Spleen (tissue), 11 donors: ENCODE measurements around the gene ARHGAP28. TPM values are rescaled to one million over a fixed set of nuclear protein-coding genes. Genes with fewer than 3 reads are reported as not detected.

Source experiments
- DNase-seq: peaks from one replicate; pipeline ENCODE4 v3.0.0-alpha.2; 2020
- H3K27ac ChIP-seq, 8 donors: fragments of 200-600 bp; sonication (generic) in 7 of 8; 1 replicate in 4 of 8; 2 replicates in 4 of 8; pipeline versions ENCODE4 v1.5.0 to v1.8.0; 2016 to 2021; ENCODE audit warnings: inconsistent platforms in 4 of 8, mild to moderate bottlenecking in 4 of 8, moderate library complexity in 1 of 8
- H3K27me3 ChIP-seq, 7 donors: fragments of 200-600 bp; sonication (generic) in 6 of 7; replicated peaks in 1 of 7; 1 replicate in 4 of 7; 2 replicates in 3 of 7; pipeline versions ENCODE4 v1.5.0 to v1.8.0; 2016 to 2021; ENCODE audit warnings: inconsistent platforms in 3 of 7, mild to moderate bottlenecking in 1 of 7
- H3K36me3 ChIP-seq, 6 donors: fragments of 200-600 bp; sonication (generic) in 5 of 6; 1 replicate in 4 of 6; 2 replicates in 2 of 6; pipeline versions ENCODE4 v1.5.0 to v1.8.0; 2016 to 2021; ENCODE audit warnings: inconsistent platforms in 2 of 6
- H3K4me1 ChIP-seq, 6 donors: fragments of 200-600 bp; sonication (generic) in 5 of 6; 1 replicate in 3 of 6; 2 replicates in 3 of 6; pipeline versions ENCODE4 v1.5.0 to v1.8.0; 2016 to 2021; ENCODE audit warnings: inconsistent platforms in 3 of 6
- H3K4me3 ChIP-seq, 8 donors: fragments of 200-600 bp; sonication (generic) in 7 of 8; 1 replicate in 4 of 8; 2 replicates in 4 of 8; pipeline versions ENCODE4 v1.5.0 to v1.8.0; 2016 to 2021; ENCODE audit warnings: inconsistent platforms in 4 of 8, mild to moderate bottlenecking in 4 of 8, moderate library complexity in 2 of 8
- H3K9me3 ChIP-seq, 8 donors: fragments of 200-600 bp; sonication (generic) in 7 of 8; 1 replicate in 4 of 8; 2 replicates in 4 of 8; pipeline versions ENCODE4 v1.5.0 to v1.8.0; 2016 to 2021; ENCODE audit warnings: inconsistent platforms in 4 of 8
- POLR2A ChIP-seq, 3 donors: fragments of 450-650 bp; IDR thresholded peaks; one replicate each; pipeline ENCODE4 v1.5.1; 2017; ENCODE audit warnings: antibody characterized with exemption in 3 of 3, mild to moderate bottlenecking in 1 of 3
- POLR2AphosphoS5 ChIP-seq, 3 donors: sonication (generic); formaldehyde crosslinking; IDR thresholded peaks; one replicate each; pipeline ENCODE4 v1.5.1; 2017; ENCODE audit warnings: antibody characterized with exemption in 3 of 3
- WGBS, 5 donors: extraction: QIAGEN DNeasy Blood & Tissue Kit in 3 of 5; methylation state at CpG; one replicate each; pipeline versions ENCODE4 v1.1.5 to v1.1.7; 2013 to 2018; 5-methylcytosine and 5-hydroxymethylcytosine counted together
- intact Hi-C: fragments of 100-400 bp; cut with DNase I; formaldehyde crosslinking; loops from one replicate; pipeline ENCODE4 v1.15.0; 2023; ENCODE audit warnings: low total_unique reads
- polyA plus RNA-seq, 3 donors: library from polyadenylated mRNA; stranded (reverse); fragments of 200-250 nt; gene quantifications; one replicate each; pipeline ENCODE4 v1.2.1, GENCODE V29; 2013
- total RNA-seq, 7 donors: library from RNA; depleted of rRNA in 3 of 7; stranded (reverse); fragments of >200 nt in 3 of 7; fragmentation: NEBNext Ultra II Directional in 4 of 7; extraction: Animal tissue kit (Norgen Biotek cat#: 25700) in 4 of 7; gene quantifications; one replicate each; pipeline versions ENCODE4 v1.1.0 to v1.2.1, GENCODE V29; 2016 to 2021
- TF ChIP-seq, protein P1 (sequence below), 11 experiments: fragments of 200-600 bp in 7 of 11; fragments of 450-650 bp in 4 of 11; sonication (generic) in 4 of 11; IDR thresholded peaks in 8 of 11; conservative IDR thresholded peaks in 3 of 11; 1 replicate in 7 of 11; 2 replicates in 4 of 11; pipeline versions ENCODE4 v1.4.0 to v1.8.0; 2016 to 2021; ENCODE audit warnings: antibody characterized with exemption in 11 of 11, inconsistent platforms in 4 of 11, mild to moderate bottlenecking in 1 of 11
- donor health status: healthy with polysubstance abuse.
- donor health status: DM: no; HTN: no; CAD: no; lungs with moderate emphysema.
- donor health status: DM: no; HTN: no; CAD: no.
- donor health status: Bipolar disorder and iron deficiency.
- donor health status: healthy.
- donor health status: DM: no; HTN: no; CAD: no.
- donor health status: DM: yes; HTN: yes; CAD: no.

Gene ARHGAP28
- total and polyA plus RNA-seq, 10 donors: 1.9 to 78.3 (median 30.3) TPM

DNA sequence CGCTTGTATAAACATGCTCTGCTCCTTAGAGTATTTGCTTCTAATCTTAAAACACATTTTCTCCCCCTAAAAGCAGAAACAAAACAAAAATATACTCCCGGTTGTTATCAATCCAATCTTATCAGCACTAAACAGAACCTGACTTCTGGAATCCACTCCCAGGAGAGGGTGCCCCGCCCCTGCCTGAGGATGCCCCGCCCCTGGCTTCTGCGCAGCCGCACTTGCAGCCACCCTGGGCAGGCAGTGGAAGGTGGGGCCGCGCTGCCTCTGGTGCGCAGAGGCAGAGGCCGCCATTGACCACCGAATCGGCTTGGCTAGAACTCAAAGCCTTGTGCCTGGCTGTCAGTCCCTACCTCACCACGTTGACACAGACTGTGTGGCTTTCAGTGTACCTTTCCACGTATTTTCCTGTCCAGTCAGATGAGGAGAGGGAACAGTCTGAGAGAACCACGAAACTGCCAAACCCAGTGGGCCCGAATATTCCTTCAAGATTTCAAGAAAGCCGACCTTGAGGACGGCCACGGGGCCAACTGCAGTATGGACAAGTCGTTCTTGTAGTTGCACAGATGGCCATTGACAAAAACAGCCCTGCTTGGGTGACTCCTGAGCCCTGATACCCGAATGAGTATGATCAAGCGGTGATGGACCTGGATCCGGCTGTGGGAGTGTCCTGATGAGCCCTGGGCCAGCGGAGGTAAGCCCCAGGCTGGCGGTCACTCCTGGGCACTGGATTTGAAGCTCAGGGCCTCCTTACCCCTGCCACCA is 46.2 kb upstream of the ARHGAP28 start:
- DNase-seq: no peak
- peaks cover 0 to 3% (median 0%) of the 10 kb centered on the region in 8 donors for H3K9me3 ChIP-seq
- 79 to 86% (median 83%) methylated on average over 25 of the region's 25 CpGs for WGBS, 5 donors
- no peak overlapping the region for H3K27ac ChIP-seq
- H3K4me3 ChIP-seq: no peak overlapping the region
- TF ChIP-seq, protein P1, sequence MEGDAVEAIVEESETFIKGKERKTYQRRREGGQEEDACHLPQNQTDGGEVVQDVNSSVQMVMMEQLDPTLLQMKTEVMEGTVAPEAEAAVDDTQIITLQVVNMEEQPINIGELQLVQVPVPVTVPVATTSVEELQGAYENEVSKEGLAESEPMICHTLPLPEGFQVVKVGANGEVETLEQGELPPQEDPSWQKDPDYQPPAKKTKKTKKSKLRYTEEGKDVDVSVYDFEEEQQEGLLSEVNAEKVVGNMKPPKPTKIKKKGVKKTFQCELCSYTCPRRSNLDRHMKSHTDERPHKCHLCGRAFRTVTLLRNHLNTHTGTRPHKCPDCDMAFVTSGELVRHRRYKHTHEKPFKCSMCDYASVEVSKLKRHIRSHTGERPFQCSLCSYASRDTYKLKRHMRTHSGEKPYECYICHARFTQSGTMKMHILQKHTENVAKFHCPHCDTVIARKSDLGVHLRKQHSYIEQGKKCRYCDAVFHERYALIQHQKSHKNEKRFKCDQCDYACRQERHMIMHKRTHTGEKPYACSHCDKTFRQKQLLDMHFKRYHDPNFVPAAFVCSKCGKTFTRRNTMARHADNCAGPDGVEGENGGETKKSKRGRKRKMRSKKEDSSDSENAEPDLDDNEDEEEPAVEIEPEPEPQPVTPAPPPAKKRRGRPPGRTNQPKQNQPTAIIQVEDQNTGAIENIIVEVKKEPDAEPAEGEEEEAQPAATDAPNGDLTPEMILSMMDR (IDR thresholded peaks at IDR 0.05 in 8 of 11, conservative IDR thresholded peaks at IDR 0.05 in 3 of 11): no peak
- TF ChIP-seq POLR2AphosphoS5 (IDR thresholded peaks at IDR 0.05): no peak
- TF ChIP-seq POLR2A (IDR thresholded peaks at IDR 0.05): no peak
- H3K36me3 ChIP-seq: no peaks in the 10 kb centered on the region
- H3K4me1 ChIP-seq: no peaks in the 10 kb centered on the region
- intact Hi-C loops: no loop called here
- H3K27me3 ChIP-seq: no peaks in the 10 kb centered on the region

DNA sequence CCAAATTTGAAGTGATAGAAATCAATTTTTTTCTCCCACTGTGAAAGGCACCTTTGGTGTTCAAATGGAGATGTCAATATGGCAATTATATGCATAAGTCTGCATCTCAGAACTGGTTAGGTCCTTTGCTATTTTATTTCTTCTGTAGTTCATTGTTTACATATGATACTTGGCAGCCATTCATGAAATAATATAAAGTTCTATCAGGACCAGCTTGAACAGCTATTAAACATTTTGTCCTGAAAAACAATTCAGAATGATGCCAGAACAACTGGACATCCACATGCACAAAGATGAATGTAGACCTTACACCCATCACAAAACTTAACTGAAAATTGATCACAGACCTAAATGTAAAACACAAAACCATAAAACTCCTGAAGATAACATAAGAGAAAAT is 41.8 kb upstream of the ARHGAP28 start:
- no peaks in the 10 kb centered on the region for H3K27me3 ChIP-seq
- H3K36me3 ChIP-seq: no peaks in the 10 kb centered on the region
- H3K4me3 ChIP-seq: no peak overlapping the region
- no peak overlapping the region for H3K27ac ChIP-seq
- no peaks in the 10 kb centered on the region for H3K4me1 ChIP-seq
- intact Hi-C loops: no loop called here
- peaks cover 0 to 7% (median 0%) of the 10 kb centered on the region in 8 donors for H3K9me3 ChIP-seq
- TF ChIP-seq, protein P1 (IDR thresholded peaks at IDR 0.05 in 8 of 11, conservative IDR thresholded peaks at IDR 0.05 in 3 of 11): no peak
- TF ChIP-seq POLR2A (IDR thresholded peaks at IDR 0.05) (no peak), POLR2AphosphoS5 (IDR thresholded peaks at IDR 0.05) (no peak)
- no peak for DNase-seq

DNA sequence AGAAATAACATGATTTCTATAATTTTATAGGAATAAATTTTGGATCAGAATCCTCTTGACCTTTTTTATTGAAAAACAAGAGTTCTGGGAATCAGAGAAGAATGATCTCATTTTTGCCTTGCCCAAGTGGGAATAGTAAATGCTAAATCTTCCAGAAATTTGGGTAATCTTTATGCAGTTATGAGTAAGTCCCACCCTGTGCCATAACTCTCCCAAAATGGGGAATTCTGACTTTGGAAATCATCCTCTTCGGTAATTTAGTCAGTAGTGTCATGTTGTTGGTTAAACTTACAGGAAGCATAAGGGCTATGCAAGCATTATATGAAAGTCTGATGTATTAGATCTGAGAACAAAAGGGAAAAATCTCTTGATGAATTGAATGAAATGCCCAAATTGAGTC is 20.6 kb upstream of the ARHGAP28 start:
- WGBS, 5 donors: 69 to 88% (median 81%) methylated on average over 1 of the region's 1 CpG
- Histone ChIP-seq H3K27ac (no peak overlapping the region), H3K36me3 (no peaks in the 10 kb centered on the region), H3K27me3 (no peaks in the 10 kb centered on the region), H3K4me1 (no peaks in the 10 kb centered on the region), H3K4me3 (no peak overlapping the region), H3K9me3 (peaks cover 0 to 16% (median 2%) of the 10 kb centered on the region in 8 donors)
- TF ChIP-seq POLR2AphosphoS5 (IDR thresholded peaks at IDR 0.05): no peak
- no peak for TF ChIP-seq POLR2A (IDR thresholded peaks at IDR 0.05)
- TF ChIP-seq, protein P1 (IDR thresholded peaks at IDR 0.05 in 8 of 11, conservative IDR thresholded peaks at IDR 0.05 in 3 of 11): no peak
- intact Hi-C loops: no loop called here
- no peak for DNase-seq

DNA sequence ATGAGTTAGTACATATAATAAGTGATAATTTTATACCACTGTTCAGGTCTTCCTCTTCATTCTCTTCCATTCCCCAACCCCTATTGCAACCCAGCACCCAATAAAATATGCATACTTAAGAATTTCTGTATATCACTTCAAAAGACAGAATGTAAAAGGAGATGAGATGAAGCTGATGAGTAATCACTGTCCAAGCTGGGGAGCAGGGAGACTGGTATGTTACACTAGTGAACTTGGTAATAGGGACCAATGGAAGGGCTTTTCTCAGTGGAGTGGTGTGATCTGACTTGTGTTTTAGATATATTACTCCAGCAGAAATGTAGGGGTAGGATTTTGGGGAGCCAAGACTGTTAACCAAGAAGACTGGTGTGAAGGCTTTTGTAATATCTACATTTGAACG is 18.0 kb upstream of the ARHGAP28 start:
- no peaks in the 10 kb centered on the region for H3K36me3 ChIP-seq
- 31 to 95% (median 84%) methylated on average over 1 of the region's 1 CpG for WGBS, 5 donors
- no peaks in the 10 kb centered on the region for H3K4me1 ChIP-seq
- H3K9me3 ChIP-seq: peaks cover 0 to 4% (median 0%) of the 10 kb centered on the region in 8 donors
- H3K4me3 ChIP-seq: no peak overlapping the region
- TF ChIP-seq, protein P1 (IDR thresholded peaks at IDR 0.05 in 8 of 11, conservative IDR thresholded peaks at IDR 0.05 in 3 of 11): no peak
- TF ChIP-seq POLR2A (IDR thresholded peaks at IDR 0.05): no peak
- TF ChIP-seq POLR2AphosphoS5 (IDR thresholded peaks at IDR 0.05): no peak
- H3K27me3 ChIP-seq: no peaks in the 10 kb centered on the region
- H3K27ac ChIP-seq: no peak overlapping the region
- no peak for DNase-seq
- intact Hi-C loops: no loop called here
